Mesodermal cell (in vitro differentiated cells): ENCODE data around the gene TMEM135.
"Not testable (repeated sequence)": the region's sequence is repeated elsewhere in the genome, so short reads cannot be mapped to it uniquely, and the experiment has no call there.

ENCODE experiments used
- H3K27ac ChIP-seq: 2 replicates; pipeline ENCODE4 v1.7.0; 2013; ENCODE audit warnings: mild to moderate bottlenecking, low read depth, low read length, moderate library complexity; ENCODE audit not compliant: severe bottlenecking
- H3K36me3 ChIP-seq: 2 replicates; pipeline ENCODE4 v1.7.1; 2013; ENCODE audit warnings: mild to moderate bottlenecking, low read length, moderate library complexity; ENCODE audit not compliant: control insufficient read depth, insufficient read depth
- H3K4me1 ChIP-seq: one replicate; pipeline ENCODE4 v1.7.1; 2013; ENCODE audit warnings: mild to moderate bottlenecking, low read length; ENCODE audit not compliant: insufficient read depth, control insufficient read depth, poor library complexity, severe bottlenecking
- H3K4me3 ChIP-seq: 2 replicates; pipeline ENCODE4 v1.7.0; 2013; ENCODE audit warnings: low read length, control low read depth, mild to moderate bottlenecking; ENCODE audit not compliant: insufficient read depth, poor library complexity, severe bottlenecking; ENCODE audit errors: extremely low read depth
- H3K9me3 ChIP-seq: 2 replicates; pipeline ENCODE4 v1.7.1; 2013; ENCODE audit warnings: mild to moderate bottlenecking, low read length, moderate library complexity; ENCODE audit not compliant: control insufficient read depth
- WGBS, 2 experiments: methylation state at CpG; one replicate each; pipeline ENCODE4 v1.1.5; 2013; ENCODE audit warnings: missing lambda C conversion rate in 2 of 2; ENCODE audit not compliant: insufficient coverage in 2 of 2; 5-methylcytosine and 5-hydroxymethylcytosine counted together

The TMEM135 gene

DNA sequence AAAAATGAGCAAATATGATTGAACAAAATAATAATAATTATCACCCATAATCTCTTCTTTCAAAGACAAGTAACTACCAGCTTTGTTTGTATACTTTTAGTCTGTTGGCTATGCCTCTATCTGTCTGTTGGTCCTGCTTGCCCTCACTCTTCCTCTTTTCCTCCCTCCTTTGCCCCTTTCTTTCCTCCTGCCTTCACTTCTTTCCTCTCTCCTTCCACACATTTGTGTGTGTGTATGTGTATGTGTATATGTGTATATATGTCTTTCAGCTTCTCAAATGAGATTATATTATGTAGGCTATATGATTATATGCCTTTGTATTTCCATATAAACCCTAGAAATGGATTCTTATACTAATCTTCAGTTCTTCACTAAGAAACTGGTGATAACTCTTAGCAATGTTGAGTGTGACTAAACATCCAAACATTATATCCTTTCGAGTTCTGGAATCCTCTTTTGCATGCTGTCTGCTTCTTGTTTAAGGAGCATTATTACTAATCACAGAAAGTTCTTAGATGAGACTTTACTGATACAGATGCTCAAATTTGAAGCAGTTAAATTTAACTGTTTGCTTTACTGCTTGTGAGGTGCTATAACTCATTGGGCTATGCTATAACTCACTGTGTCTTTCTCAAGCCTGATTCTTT, 219.1 kb downstream of the TMEM135 start:
- Histone ChIP-seq H3K4me1 (peaks cover 13% of the 10 kb centered on the region), H3K36me3 (no peaks in the 10 kb centered on the region), H3K4me3 (no peak overlapping the region), H3K27ac (no peak overlapping the region), H3K9me3 (no peaks in the 10 kb centered on the region)
- WGBS, 2 experiments = no CpG with 5 or more reads among the region's 1 CpG

DNA sequence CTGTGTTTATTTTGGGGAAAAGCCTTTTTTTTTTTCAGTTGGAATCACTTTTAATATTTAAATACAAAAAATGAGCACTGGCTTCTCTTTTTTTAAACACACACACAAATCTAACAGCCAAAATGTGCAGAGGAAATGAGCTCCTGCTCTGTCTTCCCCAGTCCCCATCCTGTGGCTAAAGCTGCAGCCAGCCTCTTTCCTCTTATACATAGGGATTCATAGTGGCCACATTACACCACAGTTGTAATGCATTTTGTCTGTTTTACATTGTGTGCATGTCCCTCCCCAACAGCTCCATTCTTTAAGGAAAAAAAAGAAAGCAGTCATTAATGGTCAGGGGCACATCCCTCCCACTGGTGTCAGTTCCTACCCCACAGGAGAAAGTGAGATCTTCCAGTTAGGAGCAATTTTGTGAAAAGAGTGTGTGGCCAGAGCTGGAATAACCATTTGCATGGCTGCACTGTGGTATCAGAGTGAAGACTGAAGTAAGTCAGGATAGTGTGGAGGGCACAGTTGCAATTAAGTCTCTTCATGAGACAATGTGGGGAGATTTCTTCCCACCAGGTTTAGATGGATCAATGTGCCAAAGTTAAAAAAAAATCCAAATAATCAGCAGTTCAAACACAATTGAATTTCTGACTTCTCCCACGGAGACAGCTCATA, 220.6 kb downstream of the TMEM135 start:
- Histone ChIP-seq H3K9me3 (no peaks in the 10 kb centered on the region), H3K4me3 (no peak overlapping the region), H3K4me1 (peaks cover 13% of the 10 kb centered on the region), H3K27ac (peak overlapping the region; percentile 61), H3K36me3 (no peaks in the 10 kb centered on the region)
- 100% methylated on average over 1 of the region's 1 CpG; no CpG with 5 or more reads in 1 of the 2 experiments for WGBS, 2 experiments

GRCh38 chr11:87259736-87260135, 222.0 kb downstream of the TMEM135 start:
- no peaks in the 10 kb centered on the region for H3K9me3 ChIP-seq
- no CpG with 5 or more reads among the region's 1 CpG for WGBS, 2 experiments
- H3K4me3 ChIP-seq = no peak overlapping the region
- no peaks in the 10 kb centered on the region for H3K36me3 ChIP-seq
- H3K4me1 ChIP-seq = peaks cover 13% of the 10 kb centered on the region
- H3K27ac ChIP-seq = peak overlapping the region; percentile 72

GRCh38 chr11:87260811-87261210, 223.1 kb downstream of the TMEM135 start:
- Histone ChIP-seq H3K27ac (peak overlapping the region; percentile 26), H3K4me3 (no peak overlapping the region), H3K9me3 (no peaks in the 10 kb centered on the region), H3K4me1 (peaks cover 13% of the 10 kb centered on the region), H3K36me3 (no peaks in the 10 kb centered on the region)
- WGBS, 2 experiments = no CpG with 5 or more reads among the region's 3 CpGs

DNA sequence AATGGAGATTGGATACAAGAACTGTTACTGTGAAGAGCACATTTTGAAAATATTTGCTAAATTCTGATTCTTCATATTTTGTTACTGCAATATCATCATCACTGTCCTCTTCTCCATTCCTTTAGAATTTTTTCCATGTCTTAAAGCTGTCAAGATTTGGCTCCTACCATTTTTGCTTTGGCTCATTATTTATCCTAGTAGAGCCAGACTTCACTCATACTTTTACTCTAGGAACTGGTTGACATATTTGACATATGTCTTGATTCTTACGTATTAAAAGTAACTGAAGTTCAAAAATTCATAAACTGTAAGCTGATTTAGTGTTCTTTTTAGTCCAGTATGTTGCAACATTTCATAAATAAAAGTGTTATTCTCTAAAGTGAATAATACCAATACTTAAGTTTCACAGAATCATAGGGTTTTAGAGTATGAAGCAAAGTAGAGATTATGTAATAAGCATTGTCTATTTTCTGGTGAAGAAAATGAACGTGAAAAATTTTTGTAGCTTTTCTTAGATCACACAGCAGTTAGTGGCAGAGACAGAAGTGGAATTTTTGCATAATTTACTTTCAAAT, 225.6 kb downstream of the TMEM135 start:
- WGBS, 2 experiments = no CpG with 5 or more reads among the region's 2 CpGs
- no peaks in the 10 kb centered on the region for H3K36me3 ChIP-seq
- peaks cover 11% of the 10 kb centered on the region for H3K4me1 ChIP-seq
- H3K4me3 ChIP-seq = no peak overlapping the region
- no peaks in the 10 kb centered on the region for H3K9me3 ChIP-seq
- no peak overlapping the region for H3K27ac ChIP-seq

DNA sequence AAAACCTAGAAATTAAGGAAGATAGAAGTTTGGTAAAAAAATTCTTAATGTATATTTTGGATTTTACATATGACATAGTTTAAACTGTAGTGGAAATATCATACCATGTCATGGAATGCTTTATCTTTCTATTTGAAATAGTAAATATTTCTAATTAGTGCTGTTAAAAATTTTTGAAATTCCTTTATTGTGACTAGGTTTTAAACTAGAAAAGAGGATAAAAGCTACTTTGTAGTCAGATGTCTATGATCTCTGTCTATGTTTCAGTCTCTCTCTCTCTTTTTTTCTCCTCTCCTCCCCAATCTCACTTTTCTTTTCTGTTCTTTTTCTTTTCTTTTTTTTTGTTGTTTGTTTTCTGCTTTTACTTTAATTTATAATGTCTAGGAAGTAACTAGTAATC, 226.2 kb downstream of the TMEM135 start:
- no peak overlapping the region for H3K27ac ChIP-seq
- H3K36me3 ChIP-seq = no peaks in the 10 kb centered on the region
- peaks cover 5% of the 10 kb centered on the region for H3K4me1 ChIP-seq
- H3K4me3 ChIP-seq = no peak overlapping the region
- no peaks in the 10 kb centered on the region for H3K9me3 ChIP-seq

DNA sequence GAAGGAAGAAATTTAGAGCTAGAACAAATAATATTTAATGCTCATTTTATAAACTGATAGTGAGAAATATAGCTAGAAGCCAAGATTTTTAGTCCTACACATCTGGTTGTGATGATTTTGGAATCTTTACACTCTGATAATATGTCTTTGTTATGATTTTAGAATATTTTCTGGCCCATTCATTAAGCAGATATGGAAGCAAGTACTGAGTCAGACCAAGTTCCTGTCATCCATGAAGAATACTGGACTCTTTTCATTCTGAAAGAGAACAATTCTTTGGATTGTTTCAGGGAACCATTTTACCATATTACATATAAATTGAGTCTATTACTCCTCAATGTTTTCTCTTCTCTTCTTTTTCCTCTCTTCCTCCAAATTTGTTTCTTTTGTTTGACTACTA, 227.4 kb downstream of the TMEM135 start:
- no peak overlapping the region for H3K4me3 ChIP-seq
- no peaks in the 10 kb centered on the region for H3K4me1 ChIP-seq
- no peak overlapping the region for H3K27ac ChIP-seq
- H3K9me3 ChIP-seq = no peaks in the 10 kb centered on the region
- H3K36me3 ChIP-seq = no peaks in the 10 kb centered on the region

DNA sequence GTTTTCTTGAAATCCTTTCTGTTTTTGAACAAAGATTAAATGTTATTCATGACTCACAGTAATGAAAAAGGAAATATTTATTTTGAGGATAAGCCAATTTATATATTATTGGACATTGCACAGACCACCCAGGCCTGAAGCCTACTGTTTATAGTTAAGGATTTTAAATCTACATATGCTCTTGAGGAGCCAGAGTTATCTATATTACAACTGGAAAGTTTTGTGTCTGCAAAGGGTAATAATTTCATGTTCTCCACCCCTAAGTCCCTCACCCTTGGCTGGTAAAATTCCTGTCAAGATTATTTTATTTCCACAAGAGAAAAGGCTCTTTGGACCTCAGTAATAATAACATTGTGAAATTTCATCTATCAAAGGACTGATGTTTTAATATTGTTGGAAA, 228.2 kb downstream of the TMEM135 start:
- no peak overlapping the region for H3K27ac ChIP-seq
- H3K4me3 ChIP-seq = no peak overlapping the region

GRCh38 chr11:87266751-87267150, 229.0 kb downstream of the TMEM135 start:
- no peaks in the 10 kb centered on the region for H3K4me1 ChIP-seq
- WGBS, 2 experiments = 92 to 94% methylated on average over 2 of the region's 2 CpGs
- H3K36me3 ChIP-seq = no peaks in the 10 kb centered on the region
- no peak overlapping the region for H3K4me3 ChIP-seq
- no peaks in the 10 kb centered on the region for H3K9me3 ChIP-seq
- no peak overlapping the region for H3K27ac ChIP-seq

More for the DNA sequence above, 228.2 kb downstream of the TMEM135 start:
- Histone ChIP-seq H3K4me1 (no peaks in the 10 kb centered on the region), H3K9me3 (no peaks in the 10 kb centered on the region), H3K36me3 (no peaks in the 10 kb centered on the region)

DNA sequence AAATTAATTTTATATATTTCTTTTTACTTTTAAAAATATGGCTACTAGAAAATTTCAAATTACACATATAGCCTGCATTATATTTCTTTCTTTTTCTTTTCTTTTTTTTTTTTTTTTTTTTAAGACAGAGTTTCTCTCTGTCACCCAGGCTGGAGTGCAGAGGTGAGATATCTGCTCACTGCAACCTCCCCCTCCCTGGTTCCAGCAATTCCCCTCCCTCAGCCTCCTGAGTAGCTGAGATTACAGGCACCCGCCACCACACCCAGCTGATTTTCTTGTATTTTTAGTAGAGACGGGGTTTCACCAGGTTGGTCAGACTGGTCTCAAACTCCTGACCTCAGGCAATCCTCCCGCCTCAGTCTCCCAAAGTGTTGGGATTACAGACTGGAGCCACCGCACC, 234.2 kb downstream of the TMEM135 start:
- H3K9me3 ChIP-seq, H3K27ac ChIP-seq, H3K4me1 ChIP-seq, H3K4me3 ChIP-seq, H3K36me3 ChIP-seq: not testable (repeated sequence)
- 86 to 92% methylated on average over 3 to 4 of the region's 4 CpGs for WGBS, 2 experiments

GRCh38 chr11:87275176-87275575, 237.4 kb downstream of the TMEM135 start:
- no peak overlapping the region for H3K4me3 ChIP-seq
- H3K4me1 ChIP-seq = no peaks in the 10 kb centered on the region
- no peaks in the 10 kb centered on the region for H3K9me3 ChIP-seq
- no peak overlapping the region for H3K27ac ChIP-seq
- H3K36me3 ChIP-seq = no peaks in the 10 kb centered on the region
- WGBS, 2 experiments = no CpG with 5 or more reads among the region's 1 CpG
